Inflammatory macrophage treated with lipopolysaccharide for 4 hours (primary cell): Measurements from ENCODE around the gene EDEM3.
A peak's percentile ranks its signal among the peaks of the same experiment; 100 is the strongest.
"Not testable (repeated sequence)": the region's sequence is repeated elsewhere in the genome, so short reads cannot be mapped to it uniquely, and the experiment has no call there.

Experiments
- DNase-seq: peaks from one replicate; pipeline ENCODE4 v3.0.0-alpha.2; 2020

The EDEM3 gene, protein sequence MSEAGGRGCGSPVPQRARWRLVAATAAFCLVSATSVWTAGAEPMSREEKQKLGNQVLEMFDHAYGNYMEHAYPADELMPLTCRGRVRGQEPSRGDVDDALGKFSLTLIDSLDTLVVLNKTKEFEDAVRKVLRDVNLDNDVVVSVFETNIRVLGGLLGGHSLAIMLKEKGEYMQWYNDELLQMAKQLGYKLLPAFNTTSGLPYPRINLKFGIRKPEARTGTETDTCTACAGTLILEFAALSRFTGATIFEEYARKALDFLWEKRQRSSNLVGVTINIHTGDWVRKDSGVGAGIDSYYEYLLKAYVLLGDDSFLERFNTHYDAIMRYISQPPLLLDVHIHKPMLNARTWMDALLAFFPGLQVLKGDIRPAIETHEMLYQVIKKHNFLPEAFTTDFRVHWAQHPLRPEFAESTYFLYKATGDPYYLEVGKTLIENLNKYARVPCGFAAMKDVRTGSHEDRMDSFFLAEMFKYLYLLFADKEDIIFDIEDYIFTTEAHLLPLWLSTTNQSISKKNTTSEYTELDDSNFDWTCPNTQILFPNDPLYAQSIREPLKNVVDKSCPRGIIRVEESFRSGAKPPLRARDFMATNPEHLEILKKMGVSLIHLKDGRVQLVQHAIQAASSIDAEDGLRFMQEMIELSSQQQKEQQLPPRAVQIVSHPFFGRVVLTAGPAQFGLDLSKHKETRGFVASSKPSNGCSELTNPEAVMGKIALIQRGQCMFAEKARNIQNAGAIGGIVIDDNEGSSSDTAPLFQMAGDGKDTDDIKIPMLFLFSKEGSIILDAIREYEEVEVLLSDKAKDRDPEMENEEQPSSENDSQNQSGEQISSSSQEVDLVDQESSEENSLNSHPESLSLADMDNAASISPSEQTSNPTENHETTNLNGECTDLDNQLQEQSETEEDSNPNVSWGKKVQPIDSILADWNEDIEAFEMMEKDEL

DNA sequence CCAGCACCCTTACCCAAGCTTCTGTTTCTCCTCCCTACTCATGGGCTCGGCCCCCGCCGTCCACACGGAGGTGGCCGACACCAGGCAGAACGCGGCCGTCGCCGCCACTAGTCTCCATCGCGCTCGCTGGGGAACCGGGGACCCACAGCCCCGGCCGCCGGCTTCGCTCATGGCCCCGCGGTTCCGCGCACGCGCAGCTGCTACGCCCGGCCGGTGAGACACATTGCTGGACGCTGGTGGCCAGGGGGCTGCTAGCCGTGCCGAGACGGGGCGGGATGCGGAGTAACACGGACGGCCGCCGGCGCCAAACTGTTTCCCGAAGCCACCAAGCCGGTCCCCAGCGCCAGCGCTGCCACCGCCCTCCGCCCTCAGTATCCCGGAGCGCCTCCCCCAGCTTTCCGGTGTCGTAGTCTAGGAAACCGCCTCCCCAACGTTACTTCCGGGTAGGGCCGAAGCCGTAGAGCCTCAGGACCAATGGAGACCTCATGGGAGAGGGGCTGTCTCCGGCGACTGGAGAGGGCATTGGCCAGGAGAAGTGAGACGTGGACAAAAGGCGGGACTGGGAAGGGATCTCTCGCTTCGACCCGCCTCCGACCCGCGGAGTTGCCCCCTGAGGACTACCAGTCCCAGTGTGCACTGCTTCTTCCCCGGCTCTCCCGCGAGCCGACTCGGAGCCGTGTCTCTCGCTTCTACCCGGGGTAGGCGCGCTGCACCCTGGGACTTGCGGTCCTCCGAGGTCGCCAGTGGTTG lies at the start of gene EDEM3:
Gene EDEM3 (minus strand): TSS at position 383 of the 750 bp plus-strand sequence. CDS start 212 bp downstream, at position 171.
- peak; percentile 100 for DNase-seq

DNA sequence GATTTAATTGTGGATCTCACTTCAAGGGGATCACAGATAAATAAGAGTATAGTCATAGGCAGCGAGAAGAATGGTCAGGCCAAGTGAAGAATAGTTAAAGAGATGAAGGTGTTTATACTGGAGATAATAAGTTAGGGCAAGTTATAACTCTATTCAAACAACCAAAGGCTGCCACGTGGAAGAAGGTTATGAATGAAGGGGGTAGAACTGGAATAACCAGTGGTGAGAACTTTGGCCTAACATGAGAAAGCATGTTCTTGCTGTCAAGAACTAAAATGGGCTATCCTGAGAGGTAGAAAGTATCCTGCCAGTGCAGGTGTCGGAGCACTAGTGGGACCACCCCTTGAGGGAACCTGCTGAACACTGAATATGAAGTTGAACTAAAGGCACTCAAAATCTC lies 49.6 kb upstream of the EDEM3 start:
- DNase-seq: no peak

DNA sequence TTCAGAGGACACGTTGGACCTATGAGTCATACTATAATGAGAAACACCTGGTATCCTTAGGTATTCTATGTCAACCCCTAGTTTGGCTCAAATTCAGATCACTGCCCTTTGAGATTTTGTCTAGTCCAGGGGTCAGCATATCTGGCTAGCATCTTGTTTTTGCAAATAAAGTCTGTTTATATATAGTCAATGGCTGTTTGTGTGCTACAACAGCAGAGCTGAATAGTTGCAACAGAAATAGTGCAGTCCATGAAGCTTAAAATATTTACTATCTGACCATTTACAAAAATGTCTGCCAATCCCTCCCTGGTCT lies 48.5 kb upstream of the EDEM3 start:
- DNase-seq: no peak

DNA sequence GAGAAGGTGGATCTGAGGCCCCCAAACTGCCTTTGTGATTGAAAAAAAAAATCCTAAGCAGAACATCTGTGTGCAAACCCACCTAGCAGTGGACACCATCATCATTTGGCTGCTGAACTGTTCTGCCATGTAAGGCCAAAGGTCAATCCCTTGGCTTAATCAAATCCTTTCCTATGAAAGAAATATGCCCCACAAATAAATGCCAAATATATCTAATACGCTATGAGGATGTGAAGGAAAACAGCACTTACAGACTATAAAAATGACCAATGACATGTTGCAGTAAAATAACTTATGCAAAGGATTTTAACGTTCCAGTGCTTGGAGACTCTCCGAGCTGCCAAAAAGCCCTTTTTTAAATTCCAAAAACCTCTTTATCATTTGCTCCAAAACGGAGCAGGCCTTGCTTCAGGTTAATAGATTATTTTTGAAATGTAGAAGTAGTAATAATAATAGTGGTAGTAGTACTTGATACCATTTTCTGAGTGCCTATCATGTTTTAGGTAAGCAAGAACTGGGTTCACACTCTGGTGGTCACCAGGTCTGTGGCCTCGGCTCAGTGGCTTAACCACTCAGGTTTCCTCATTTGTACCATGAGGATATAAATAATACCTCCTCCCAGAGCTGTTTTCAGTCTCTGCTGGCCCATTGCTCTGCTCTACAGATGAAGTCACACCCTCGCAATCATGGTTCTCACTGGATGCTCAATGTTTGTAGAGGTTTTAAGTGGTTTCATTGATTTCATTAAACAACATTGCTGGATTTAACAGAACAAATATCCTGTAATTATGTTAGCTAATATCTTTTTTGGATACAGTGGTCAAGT lies 47.9 kb upstream of the EDEM3 start:
- DNase-seq: no peak

DNA sequence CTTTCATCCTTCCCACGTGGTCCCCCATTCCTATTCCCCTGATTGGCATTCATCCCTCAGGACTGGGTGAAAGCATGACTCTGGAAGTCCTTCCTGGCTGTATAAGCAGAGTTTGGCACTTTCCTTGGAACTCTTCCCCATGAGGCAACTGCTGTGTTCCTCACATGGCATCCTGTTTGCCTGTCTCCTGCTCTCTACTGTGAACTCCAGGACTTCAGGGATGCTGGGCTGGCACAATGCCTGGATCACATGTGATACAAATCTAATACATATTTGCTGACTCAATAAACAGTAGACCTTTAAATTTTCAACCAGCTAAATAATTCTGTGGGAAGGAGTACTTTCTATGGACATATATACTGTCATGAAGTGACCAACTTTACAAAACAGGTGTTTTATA lies 46.8 kb upstream of the EDEM3 start:
- no peak for DNase-seq

DNA sequence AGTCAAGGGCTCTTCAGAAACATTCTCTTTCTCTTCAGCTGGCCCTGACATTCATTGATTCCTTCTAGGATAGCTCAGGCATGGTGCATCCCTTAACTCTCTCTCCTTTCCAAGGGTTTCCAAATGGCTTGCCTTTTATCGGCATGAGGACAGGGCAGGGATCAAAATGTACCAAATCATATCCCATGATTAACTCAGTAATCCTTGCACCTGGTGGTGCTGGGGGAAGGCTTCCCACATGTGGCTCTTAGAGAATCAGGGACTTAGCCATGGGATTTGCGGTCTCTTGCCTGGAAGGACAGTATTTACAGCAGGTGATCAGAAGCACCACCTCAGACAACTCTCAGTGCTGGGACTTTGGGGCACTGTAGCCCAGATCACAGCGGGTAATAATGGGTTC lies 46.2 kb upstream of the EDEM3 start:
- DNase-seq: no peak

DNA sequence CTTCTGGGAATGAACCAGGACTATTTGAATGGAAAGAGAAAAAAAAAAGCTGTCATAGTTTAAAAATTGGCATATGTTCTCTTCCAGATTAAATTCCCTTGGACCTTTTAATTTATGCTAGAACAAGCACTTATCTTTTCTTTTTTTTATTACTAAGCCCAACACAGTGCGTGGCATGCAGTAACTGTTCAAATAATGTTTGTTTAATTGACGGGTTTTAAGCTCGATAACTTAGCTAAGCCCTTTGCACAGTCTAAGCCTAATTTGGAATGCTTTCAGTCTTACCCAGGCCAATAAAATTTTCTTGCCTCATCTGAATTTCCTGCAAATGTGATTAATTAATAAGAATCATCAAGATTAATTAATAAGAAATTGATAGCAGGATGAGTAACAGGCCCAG lies 39.3 kb upstream of the EDEM3 start:
- no peak for DNase-seq

DNA sequence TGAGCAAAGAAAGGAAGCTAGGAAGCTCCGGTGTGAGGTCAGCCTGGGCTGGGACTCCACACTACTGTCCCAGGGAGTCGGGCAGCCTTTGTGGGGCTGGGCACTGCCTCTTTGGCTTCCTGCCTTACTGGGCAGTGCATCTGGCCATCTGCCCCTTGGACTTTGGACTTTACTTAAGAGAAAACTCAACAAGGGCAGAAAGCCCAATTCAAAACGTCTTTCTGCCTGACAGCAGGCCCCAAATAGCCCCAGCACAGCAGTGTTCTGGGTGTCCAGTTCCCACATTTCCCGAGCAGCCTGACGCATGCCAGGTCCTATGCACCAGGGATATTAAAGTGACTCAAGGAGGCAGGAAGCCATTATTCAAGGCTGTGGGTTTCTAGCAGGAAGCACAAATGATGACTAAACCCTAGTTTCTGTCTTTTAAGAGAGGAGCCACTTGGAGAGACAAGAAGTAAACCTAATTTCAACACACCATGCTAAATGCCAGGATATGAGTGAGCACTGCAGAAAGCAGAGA lies 37.9 kb upstream of the EDEM3 start:
- peak; percentile 96 for DNase-seq

DNA sequence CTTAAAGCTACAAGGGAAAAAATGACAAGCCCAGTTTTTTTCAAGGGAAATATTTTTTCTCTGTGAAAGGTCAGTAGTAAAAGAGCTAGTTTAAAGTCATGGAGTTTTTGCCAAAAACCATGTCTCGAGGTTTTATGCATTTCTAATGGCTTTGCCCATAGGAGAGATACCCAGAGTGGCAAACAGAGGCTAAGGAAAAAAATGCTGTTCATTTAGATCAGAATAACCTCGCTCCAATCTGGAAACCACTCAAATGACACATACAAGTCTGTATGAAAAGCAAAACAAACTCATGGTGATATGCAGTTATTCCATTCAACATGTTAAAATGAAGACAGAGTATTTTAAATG lies 36.9 kb upstream of the EDEM3 start:
- no peak for DNase-seq

DNA sequence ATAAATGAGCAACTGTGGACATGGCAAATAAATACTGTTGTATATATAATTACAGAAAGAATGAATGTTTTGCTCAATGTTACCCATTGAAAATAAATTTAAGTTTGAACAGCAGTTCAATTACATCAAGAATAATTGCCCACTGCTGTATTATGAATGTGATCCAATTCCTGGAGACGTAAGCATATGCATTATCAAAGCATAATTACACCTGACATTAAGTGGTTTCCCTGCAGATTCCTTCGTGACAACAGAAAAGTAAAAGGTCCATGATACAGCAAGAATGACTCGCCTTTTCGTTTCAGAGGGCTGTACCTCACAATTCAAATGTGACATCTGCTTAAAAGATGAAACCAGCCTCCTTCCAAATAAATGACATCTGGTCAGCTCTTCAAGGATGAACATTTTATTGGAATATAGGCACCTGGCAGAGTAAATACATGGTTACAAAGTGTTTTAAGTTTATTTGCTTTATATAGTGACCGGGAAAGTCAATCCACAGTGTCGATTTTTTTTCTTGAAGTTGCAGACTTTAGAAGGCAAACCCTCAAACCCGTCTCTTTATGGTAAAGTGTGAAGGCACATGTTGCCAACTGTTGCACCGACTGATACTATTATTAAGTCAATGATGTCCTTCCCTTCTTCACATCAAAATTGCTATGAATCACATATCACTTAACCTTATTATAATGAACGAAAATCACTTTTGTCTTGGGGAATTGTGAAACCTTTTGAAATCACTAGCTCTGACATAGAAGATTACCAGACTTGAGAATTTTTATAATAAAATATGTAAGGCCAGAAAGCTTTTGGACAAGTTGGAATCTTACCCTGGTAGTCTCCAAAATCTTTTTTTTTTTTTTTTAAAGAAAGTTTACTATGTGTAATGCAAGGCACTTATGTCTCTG lies 36.2 kb upstream of the EDEM3 start:
- DNase-seq: no peak

DNA sequence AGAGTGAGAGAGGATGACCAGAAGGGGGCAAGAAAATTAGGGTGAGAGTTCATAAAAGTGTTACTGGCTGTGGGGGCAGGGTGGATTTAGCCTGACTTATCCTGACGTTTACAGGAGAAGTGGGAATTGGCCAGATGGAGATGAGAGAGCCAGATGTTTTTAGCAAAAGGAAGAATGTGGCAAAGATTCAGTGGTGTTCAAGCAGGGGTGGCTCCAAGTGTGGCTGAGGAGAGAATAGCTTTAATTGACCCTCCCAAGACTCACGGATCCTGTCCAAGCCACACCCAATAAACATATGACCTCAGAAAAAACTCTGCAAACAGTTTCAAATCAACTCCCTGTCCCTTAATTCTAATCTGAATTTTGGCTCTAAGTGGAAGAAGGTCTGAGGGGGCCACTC lies 35.2 kb upstream of the EDEM3 start:
- no peak for DNase-seq

DNA sequence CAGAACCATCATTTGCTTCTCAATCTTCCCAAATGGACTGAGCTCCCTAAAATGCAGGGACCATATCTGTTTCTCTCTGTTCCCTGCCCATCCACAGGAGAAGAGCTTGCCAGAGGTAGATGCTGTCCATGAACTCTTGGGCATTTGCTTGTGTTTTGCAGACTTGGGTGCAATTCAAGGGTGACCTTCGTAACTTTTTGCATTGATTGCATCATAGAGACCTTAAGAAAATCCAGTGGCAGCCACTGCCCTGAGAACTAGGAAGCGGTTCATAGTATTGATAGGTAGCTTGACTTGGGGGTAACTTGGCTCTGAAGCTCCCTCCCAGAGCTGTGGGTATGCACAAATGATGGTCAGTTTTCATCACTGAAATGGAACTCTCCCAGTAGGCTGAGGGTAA lies 34.3 kb upstream of the EDEM3 start:
- DNase-seq: peak; percentile 19

DNA sequence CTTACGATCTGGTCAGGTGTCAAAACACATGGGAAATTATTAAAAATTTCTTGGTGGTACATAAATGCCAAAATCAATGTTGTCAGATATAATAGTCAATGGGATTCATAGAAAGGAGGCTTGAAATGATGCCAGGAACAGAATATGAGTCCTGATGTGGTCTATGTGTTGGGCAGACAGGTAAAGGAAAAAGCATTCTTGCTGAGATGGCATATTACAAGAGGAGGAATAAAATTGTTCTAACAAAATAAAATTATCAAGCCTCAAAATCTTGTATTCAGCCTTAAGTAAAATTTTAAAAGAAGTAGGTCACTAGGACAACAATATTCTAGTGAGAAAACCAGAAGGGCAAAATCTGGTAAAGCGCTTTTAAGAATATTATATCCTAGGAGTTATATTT lies 30.9 kb upstream of the EDEM3 start:
- no peak for DNase-seq

DNA sequence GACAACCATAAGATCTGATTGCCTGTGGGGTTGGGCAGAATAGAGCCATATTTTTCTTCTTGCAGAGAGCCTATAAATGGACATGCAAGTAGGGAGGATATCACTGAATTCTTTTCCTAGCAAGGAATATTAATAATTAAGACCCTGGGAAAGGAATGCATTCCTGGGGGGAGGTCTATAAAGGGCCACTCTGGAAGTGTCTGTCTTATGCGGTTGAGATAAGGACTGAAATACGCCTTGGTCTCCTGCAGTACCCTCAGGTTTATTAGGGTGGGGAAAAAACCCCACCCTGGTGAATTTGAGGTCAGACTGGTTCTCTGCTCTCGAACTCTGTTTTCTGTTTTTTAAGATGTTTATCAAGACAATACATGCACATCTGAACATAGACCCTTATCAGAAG lies 29.1 kb upstream of the EDEM3 start:
- not testable (repeated sequence) for DNase-seq

DNA sequence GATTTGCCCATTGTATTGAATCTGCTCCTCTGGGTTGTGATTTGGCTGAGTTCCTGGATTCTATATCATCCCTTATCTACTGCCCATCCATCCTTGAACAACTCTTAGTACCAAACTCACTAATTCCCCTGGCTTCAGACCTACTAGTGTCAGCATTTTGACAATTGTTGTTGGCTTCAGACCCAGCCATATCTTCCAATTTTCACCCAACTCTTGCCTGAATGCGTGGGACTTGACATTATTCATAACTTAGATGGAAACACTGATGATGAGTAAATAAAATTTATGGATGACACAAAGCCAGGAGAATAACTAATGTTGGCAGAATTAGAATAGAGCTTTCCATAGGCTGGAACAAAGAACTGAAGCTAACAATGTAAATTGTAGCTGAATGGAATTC lies 27.3 kb upstream of the EDEM3 start:
- no peak for DNase-seq

DNA sequence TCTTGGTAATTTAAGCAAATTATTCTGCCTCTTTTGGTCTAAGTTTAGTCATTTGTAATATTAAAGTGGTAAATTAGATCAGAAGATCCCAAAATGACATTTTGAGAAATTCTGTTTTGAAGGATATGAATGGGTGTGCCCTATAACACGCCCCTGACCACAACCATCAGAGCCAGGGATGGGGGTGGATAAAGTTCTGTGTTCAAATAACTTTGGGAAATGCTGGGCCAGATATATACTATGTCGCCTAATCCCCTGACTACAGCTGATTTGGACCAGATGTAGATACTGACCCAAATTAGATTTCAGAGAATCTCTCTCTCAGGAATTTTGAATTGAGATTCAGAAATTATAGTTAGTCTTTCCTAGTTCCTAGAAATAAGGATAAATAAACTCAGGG lies 21.2 kb upstream of the EDEM3 start:
- DNase-seq: no peak

DNA sequence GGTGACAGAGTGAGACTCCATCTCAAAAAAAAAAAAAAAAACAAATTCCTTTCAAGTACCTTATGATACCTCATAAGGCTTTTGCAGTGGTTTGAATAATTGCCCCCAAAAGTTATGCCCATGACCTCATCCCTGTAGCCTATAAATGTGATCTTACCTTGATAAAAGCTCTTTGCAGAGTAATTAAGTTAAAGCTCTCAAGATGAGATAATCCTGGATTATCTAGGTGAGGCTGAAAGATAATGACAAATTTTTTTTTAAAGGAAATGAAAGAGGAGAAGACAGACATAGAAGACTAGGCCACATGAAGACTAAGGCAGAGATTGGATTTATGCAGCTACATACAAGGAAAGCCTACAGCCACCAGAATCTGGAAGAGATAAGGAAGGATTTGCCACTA lies 20.7 kb upstream of the EDEM3 start:
- no peak for DNase-seq

DNA sequence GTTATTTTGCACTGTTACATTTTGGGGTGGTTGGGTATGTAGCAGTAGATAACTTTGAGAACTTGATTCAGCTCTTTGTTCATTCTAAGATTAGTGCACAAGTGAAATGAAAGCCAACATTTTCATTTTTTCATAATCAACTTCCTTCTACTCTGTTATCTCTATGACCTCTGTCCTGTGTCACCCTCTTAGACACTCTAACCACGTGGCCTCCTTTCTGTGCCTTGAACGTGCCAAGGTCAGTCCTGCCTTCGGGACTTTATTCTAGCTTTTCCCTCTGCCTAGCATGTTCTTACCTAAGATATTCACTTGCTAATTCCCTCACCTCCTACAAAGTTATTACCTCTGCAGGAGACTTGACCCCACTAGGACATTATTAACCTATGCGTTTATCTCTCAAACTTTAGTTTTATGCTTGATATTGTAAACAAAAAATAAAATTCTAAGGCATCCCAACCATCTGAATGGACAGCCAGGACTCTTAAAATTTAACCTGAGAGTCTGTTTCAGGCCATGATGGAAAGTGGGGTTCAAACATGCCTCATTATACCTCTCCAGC lies 19.2 kb upstream of the EDEM3 start:
- no peak for DNase-seq

DNA sequence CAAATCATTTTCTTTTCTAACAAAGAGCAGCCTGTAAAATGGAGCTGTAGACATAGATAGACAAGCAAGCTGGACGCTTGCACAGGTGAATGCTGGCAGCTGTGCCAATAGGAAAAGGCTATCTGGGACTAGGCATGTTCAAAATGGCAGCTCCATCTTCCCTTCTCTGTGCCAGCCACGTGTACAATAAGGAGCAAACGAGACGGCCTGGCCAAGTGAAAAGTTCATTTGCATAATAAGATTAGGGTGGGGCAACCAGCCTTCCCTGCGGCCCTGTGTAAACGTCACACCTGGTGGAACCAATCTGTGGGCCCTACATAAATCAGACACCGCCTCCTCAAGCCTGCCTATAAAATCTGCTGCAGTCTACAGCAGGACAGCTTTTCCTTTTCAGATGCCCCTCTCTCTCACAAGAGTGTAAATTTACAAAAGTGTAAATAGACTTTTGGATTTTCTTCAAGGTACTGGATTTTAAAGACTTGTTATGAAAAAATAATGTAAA lies 16.6 kb upstream of the EDEM3 start:
- DNase-seq: no peak

DNA sequence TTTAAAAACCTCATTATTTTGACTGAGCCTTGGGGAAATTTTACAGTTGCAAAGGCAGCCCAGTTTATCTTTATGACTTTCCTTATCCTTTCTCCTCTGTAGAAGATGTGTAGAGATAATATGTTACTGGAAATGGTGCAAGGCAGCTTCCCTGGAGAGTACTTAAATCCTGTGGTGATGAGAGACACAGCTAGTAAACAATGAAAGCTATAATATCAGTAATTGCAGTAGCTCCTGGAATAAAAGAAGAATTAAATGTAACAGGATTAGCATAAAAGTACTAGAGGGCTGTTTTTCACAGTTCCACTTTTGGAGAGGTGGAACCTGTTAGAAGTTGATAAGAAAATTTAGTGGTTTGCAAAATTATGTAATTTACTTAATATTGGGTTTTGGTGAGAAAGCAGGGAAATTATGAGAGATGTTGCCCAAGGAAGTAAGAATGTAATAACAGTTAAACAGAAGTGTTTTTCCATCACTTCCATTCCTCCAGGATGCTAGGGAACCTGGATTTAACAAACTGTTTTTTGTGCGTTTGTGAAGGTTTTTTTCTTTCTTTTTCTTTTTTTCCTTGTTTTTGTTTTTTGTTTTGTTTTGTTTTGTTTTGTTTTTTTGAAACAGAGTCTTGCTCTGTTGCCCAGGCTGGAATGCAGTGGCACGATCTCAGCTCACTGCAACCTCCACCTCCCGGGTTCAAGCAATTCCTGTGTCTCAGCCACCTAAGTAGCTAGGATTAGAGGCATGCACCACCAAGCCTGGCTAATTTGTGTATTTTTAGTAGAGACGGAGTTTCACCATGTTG lies 15.7 kb upstream of the EDEM3 start:
- no peak for DNase-seq
